Left lobe of liver (tissue), 2 donors: ENCODE results near the gene MARK2. TPM values are rescaled to one million over a fixed set of nuclear protein-coding genes. Genes with fewer than 3 reads are reported as not detected.

Source experiments
- ATAC-seq: fragments of 200-7000 bp; cut with Tn5 transposase; one replicate; pipeline ENCODE4 v1.9.1; 2020; ENCODE audit warnings: mild to moderate bottlenecking, moderate library complexity
- DNase-seq: peaks from one replicate; pipeline ENCODE4 v3.0.0-alpha.2; 2020; ENCODE audit warnings: low spot score
- total RNA-seq: library from RNA; stranded (reverse); gene quantifications from one replicate; pipeline ENCODE4 v1.2.1, GENCODE V29; 2021
- donor health status: DM: no; HTN: no; CAD: no; lungs with moderate emphysema.
- donor health status: DM: no; HTN: yes; CAD: no.

The MARK2 gene
- total RNA-seq, 1 donor from 2014 or later: 13.0 TPM

GRCh38 chr11:63906585-63906984, 67.7 kb downstream of the MARK2 start:
- ATAC-seq (peak; percentile 18), DNase-seq (no peak)

GRCh38 chr11:63907063-63907462, 68.2 kb downstream of the MARK2 start:
- DNase-seq: no peak
- no peak for ATAC-seq

DNA sequence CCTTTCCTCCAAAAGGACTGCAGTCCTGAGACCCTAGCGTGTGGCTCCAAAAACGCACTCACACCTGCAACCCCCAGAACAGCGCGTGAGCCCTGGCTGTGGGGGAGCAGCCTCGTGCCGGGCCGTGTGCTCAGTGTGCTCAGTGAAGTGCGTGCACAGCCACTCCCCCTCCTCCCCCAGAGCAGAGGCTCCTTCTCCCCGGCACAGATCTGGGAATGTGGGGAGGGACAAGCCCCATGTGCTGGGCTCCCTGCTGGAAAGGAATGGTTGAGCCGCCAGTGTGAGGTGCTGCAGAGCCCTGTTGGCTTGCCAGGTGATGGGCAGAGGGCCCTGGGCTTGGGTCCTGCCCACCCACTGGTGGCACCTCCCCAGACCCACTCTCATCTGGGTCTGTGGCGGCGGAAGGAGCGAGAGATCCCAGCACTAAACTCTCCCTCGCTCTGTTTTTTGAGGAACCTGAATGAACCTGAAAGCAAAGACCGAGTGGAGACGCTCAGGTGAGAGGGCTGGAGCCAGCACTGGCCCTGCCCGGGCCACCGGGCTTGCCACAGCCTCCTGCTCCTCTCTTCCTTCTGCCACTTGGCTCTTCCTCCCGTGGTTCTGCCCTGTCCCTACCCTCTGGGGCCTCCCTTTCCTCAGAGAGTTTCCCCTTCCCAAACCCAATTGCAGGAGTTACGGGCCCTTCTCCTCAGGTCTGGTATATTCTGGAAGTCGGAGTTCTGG, 69.1 kb downstream of the MARK2 start:
- ATAC-seq: no peak
- no peak for DNase-seq

DNA sequence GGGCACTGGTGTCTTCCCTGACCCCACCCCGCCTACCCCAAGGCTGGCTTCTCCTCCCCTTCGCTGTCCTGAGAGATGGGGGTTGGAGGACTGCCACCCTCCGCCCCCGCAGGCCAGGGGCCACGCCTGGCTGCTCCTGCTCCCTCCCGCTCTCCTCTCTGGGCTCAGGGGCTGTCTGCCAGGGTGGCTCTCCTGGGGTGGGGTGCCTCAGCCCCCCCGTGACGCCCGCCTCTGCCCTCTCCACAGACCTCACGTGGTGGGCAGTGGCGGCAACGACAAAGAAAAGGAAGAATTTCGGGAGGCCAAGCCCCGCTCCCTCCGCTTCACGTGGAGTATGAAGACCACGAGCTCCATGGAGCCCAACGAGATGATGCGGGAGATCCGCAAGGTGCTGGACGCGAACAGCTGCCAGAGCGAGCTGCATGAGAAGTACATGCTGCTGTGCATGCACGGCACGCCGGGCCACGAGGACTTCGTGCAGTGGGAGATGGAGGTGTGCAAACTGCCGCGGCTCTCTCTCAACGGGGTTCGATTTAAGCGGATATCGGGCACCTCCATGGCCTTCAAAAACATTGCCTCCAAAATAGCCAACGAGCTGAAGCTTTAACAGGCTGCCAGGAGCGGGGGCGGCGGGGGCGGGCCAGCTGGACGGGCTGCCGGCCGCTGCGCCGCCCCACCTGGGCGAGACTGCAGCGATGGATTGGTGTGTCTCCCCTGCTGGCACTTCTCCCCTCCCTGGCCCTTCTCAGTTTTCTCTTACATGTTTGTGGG, 69.9 kb downstream of the MARK2 start:
- DNase-seq (no peak), ATAC-seq (no peak)

DNA sequence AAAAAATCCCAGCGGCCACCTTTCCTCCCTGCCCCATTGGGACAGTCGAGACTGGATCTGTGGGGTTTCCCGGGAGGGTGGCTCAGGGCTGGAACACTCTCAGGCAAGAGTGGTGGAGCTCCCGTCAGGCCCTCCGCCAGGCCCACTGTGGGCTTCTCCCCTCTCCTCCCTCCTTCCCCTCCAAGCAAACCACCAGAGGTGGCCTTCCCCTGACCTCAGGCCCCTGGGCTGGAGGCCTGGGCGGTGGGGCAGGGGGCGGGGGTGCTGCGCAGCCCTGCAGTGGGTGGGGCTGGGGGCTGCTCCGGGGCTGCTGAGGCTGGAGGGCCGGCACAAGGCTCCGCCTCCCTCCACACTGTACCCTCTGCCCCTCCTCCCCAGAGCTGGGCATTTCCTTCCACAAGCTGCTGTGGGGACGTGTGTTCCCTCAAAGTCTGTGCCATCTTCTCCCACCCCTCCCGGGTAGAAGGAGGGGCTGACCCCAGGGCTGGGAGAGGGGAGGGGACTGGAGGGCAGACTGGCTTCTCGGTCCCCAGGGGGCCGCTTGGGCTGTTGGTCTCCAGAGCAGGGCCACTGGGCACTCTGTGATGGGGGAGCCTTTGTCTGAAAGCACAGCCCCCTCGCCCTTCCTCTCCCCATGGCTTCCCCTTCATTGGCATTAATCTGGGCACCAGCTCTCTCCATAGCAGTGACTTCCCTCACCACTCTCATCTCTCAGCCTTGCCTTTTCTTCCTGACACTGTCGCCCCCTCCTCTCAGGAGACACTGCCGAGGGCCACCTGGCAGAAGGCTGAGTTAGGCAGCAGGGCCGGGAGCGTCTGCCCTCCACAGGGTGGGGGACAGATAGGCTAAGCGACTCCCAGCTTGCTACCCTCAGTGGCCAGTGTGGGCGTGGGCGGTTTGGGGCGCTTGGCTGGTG, 70.9 kb downstream of the MARK2 start:
- no peak for ATAC-seq

DNA sequence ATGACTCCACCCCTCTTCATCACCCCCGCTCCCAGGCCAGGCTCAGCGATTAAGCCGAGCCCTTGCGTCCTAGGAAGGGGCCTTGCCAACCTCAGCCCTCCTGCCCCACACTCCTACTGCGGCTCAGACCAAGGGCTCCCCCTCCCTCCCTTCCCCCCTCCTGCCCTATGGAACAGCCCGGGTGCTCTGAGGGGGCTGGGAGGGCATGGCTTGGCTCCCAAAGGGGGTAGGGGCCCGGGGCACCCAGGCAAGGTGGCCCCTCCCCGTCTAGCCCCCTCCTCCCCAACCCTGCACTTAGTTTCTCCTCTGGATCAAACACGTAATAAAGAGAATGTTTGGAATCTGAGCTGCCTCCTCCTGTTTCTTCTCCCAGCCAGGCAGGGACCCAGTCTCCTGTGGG, 71.8 kb downstream of the MARK2 start:
- ATAC-seq (no peak), DNase-seq (no peak)

More for the DNA sequence above, 70.9 kb downstream of the MARK2 start:
- DNase-seq: no peak

DNA sequence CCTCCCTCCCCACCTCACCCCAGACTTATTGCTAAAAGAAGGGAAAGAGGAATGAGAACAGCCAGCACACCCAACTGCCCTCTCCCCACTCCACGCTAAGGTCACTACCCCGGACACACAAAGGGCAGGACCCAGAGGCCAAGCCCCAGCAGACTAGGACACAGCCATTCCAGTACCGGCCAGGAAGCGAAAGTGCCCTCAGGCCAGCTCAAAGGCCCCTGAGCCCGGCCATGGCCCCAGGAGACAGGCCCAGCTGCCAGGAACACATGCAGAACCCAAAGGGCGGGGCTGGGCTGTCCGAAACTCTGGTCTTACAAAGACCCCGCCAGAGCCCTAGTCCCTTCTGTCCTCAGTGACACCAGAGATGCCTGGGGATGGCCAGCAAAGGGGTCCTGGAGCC, 72.5 kb downstream of the MARK2 start:
- DNase-seq (no peak), ATAC-seq (no peak)

- no peak for DNase-seq
- ATAC-seq: no peak
These were observed 73.0 kb downstream of the MARK2 start for GRCh38 chr11:63911876-63912275.

- ATAC-seq (no peak), DNase-seq (no peak)
These were observed 73.8 kb downstream of the MARK2 start for GRCh38 chr11:63912678-63913077.

- ATAC-seq (no peak), DNase-seq (no peak)
These were observed 75.2 kb downstream of the MARK2 start for GRCh38 chr11:63913866-63914830.

- DNase-seq (no peak), ATAC-seq (no peak)
These were observed 76.2 kb downstream of the MARK2 start for GRCh38 chr11:63914896-63915691.

DNA sequence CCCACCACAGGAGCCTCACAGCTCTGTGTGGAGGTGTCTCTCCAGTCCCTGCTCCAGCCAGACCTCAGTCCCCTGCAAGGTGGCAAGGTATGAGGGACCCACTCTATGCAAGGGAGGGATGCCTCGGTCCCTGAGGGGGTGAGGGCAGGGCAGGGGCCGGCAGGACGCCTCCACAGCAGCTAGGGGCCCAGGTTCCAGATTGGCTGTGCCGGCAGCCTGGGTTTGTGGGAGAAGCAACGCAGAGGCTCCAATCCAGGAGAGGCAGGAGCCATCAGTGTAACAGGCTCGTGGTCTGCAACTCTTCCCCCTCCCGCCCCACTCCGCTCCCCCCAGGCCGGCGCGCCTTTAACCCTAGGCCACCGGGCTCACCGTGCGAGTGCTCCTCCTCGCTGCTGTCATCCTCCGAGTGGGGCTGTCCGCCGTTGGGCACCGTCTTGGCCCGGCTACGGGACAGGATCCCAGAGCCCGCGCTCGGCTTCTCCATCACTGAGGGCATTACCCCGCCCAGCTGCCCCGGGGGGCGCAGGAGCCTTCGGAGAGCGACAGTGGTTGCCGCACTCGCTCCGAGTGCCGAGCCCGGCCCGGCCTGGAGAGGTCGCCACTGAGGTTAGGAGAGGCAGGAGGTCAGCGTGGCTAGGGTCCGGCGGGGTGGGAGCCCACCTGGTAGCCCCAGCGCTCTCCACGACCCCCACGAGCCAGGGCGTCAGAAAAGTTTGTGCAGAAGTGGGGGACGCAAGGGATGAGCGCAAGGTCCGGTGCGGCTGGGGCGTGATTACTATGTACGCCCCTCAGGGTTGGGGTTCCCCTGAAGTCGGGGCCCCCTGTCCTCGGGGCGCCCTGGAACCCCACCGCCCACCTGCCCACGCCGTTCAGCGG, 77.3 kb downstream of the MARK2 start:
- DNase-seq (no peak), ATAC-seq (no peak)

- DNase-seq: peak; percentile 58
- peak; percentile 55 for ATAC-seq
These were observed 78.2 kb downstream of the MARK2 start, which contains the start of gene RCOR2 for GRCh38 chr11:63916837-63917691. TSS of gene RCOR2 (minus strand) at chr11:63917164. CDS start at chr11:63916456, 708 bp downstream.

GRCh38 chr11:63917692-63918506, 79.0 kb downstream of the MARK2 start:
- ATAC-seq (peak; percentile 39), DNase-seq (no peak)

- ATAC-seq (no peak), DNase-seq (no peak)
These were observed 79.7 kb downstream of the MARK2 start for GRCh38 chr11:63918507-63919191.
